Right lobe of liver (tissue), 6 donors: ENCODE measurements around the gene CDC25B. TPM values are rescaled to one million over a fixed set of nuclear protein-coding genes. Genes with fewer than 3 reads are reported as not detected.

Experiments
- ATAC-seq, 4 donors: fragments of 200-7000 bp; cut with Tn5 transposase; one replicate each; pipeline ENCODE4 v1.9.1; 2020; ENCODE audit warnings: mild to moderate bottlenecking in 4 of 4, moderate library complexity in 4 of 4
- DNase-seq, 3 donors: peaks; one replicate each; pipeline ENCODE4 v3.0.0-alpha.2; 2020
- H3K27ac ChIP-seq, 3 donors: fragments of 200-600 bp; one replicate each; pipeline ENCODE4 v1.8.0; 2022
- H3K27me3 ChIP-seq, 2 donors: fragments of 200-600 bp; one replicate each; pipeline ENCODE4 v1.8.0; 2022
- H3K36me3 ChIP-seq, 4 donors: fragments of 200-600 bp; sonication (generic) in 1 of 4; one replicate each; pipeline versions ENCODE4 v1.5.1 to v1.8.0; 2017 to 2022; ENCODE audit warnings: control low read depth in 1 of 4
- H3K4me1 ChIP-seq, 4 donors: fragments of 200-600 bp; sonication (generic) in 1 of 4; one replicate each; pipeline versions ENCODE4 v1.5.1 to v1.8.0; 2017 to 2022; ENCODE audit warnings: control low read depth in 1 of 4
- H3K4me3 ChIP-seq, 3 donors: fragments of 200-600 bp; one replicate each; pipeline ENCODE4 v1.8.0; 2022
- H3K9me3 ChIP-seq, 4 donors: fragments of 200-600 bp; sonication (generic) in 1 of 4; one replicate each; pipeline versions ENCODE4 v1.5.1 to v1.8.0; 2017 to 2022; ENCODE audit warnings: control low read depth in 1 of 4
- POLR2A ChIP-seq: fragments of 450-650 bp; IDR thresholded peaks from one replicate; pipeline ENCODE4 v1.6.1; 2017; ENCODE audit warnings: antibody characterized with exemption, mild to moderate bottlenecking
- WGBS: methylation state at CpG from one replicate; pipeline ENCODE4 v1.1.6; 2018; ENCODE audit warnings: low coverage, low lambda C conversion rate; ENCODE audit not compliant: insufficient coverage; ENCODE audit errors: missing lambda C conversion rate; 5-methylcytosine and 5-hydroxymethylcytosine counted together
- intact Hi-C, 2 donors: fragments of 100-400 bp; cut with DNase I; formaldehyde crosslinking; loops; one replicate each; pipeline versions ENCODE4 v1.11.2 to v1.14.1; 2022
- total RNA-seq, 6 experiments: library from RNA; depleted of rRNA in 2 of 6; stranded (reverse); fragments of >200 nt in 2 of 6; fragmentation: NEBNext Ultra II Directional in 3 of 6; extraction: Animal tissue kit (Norgen Biotek cat#: 25700) in 3 of 6; gene quantifications; one replicate each; pipeline versions ENCODE4 v1.1.0 to v1.2.4, GENCODE V29; 2016 to 2023
- TF ChIP-seq, protein P1 (sequence below), 4 donors: fragments of 200-600 bp in 3 of 4; fragments of 450-650 bp in 1 of 4; IDR thresholded peaks; one replicate each; pipeline versions ENCODE4 v1.5.1 to v1.8.0; 2016 to 2022; ENCODE audit warnings: antibody characterized with exemption in 4 of 4, mild to moderate bottlenecking in 2 of 4
- donor health status: DM: no; HTN: yes; CAD: no.
- donor health status: DM: no; HTN: no; CAD: no.
- donor health status: DM: no; HTN: no; CAD: no.
- donor health status: DM: no; HTN: yes; CAD: no.
- donor health status: DM: no; HTN: yes; CAD: no.

The CDC25B gene
- total RNA-seq, 6 experiments from 2014 or later = 10.9 to 28.7 (median 16.5) TPM

DNA sequence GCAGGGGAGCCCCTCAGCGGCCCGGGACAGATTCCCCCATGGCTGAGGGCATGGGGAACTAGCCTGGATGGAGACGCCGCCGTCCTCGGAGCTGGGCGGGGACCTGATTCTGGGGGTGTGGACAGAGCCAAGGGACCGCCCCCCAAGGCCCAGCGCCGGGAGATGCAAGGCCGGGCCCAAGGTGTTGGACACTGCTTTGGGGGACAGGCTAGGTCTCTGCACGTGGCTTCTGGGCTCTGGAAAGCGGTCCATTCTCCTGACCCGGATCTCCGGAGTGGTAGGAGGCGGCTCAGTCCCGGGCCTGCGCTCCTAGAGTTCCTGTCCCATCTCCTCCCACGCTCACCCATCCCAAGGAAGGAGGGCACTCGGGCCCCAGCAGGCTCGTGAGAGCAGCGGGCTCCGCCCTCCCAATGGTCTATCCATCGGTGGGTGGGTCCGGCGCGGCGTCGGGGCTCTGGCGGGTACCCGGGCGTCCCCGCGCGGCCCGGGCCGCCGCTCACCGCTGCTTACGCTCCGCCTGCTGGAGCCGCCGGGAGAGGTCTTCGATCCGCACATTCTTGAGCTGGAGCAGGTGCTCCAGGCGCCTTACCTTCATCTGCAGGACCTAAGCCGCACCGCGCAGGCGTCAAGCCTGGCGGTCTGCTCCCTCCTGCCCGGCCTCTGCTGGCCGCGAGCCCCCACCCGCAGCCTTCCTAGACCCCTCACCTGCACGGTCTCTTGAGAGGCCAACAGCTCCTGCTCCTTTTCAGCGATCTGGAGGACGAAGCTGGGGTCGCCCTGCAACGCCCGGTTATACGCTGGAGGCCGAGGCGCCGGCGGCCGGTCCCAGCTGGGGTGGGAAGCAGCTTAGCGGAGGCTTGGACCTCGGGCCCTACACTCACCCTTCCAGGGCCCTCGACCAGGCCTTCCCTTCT lies 18.1 kb upstream of the CDC25B start:
- Histone ChIP-seq H3K27ac (no peak overlapping the region), H3K27me3 (no peaks in the 10 kb centered on the region), H3K4me3 (peak overlapping the region; percentile 43 to 54 (median 46)), H3K4me1 (peaks cover 0 to 21% (median 8%) of the 10 kb centered on the region in 4 donors), H3K36me3 (no peaks in the 10 kb centered on the region), H3K9me3 (no peaks in the 10 kb centered on the region)
- ATAC-seq (peak; percentile 52 to 60 (median 54)), DNase-seq (peak in 2 of 3 donors; percentile 72 to 74)
- intact Hi-C loops = loop anchor here in 1 of 2 donors (10.0 kb wide), 1 partner anchor 103 kb away; no protein-coding TSS in a partner anchor
- no peak for TF ChIP-seq POLR2A
- TF ChIP-seq, protein P1, sequence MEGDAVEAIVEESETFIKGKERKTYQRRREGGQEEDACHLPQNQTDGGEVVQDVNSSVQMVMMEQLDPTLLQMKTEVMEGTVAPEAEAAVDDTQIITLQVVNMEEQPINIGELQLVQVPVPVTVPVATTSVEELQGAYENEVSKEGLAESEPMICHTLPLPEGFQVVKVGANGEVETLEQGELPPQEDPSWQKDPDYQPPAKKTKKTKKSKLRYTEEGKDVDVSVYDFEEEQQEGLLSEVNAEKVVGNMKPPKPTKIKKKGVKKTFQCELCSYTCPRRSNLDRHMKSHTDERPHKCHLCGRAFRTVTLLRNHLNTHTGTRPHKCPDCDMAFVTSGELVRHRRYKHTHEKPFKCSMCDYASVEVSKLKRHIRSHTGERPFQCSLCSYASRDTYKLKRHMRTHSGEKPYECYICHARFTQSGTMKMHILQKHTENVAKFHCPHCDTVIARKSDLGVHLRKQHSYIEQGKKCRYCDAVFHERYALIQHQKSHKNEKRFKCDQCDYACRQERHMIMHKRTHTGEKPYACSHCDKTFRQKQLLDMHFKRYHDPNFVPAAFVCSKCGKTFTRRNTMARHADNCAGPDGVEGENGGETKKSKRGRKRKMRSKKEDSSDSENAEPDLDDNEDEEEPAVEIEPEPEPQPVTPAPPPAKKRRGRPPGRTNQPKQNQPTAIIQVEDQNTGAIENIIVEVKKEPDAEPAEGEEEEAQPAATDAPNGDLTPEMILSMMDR (IDR thresholded peaks at IDR 0.05) = no peak
- 9% methylated on average over 15 of the region's 70 CpGs for WGBS

GRCh38 chr20:3778976-3779375 lies 17.1 kb upstream of the CDC25B start:
- 30% methylated on average over 9 of the region's 18 CpGs for WGBS
- H3K27ac ChIP-seq = no peak overlapping the region
- H3K36me3 ChIP-seq = no peaks in the 10 kb centered on the region
- peaks cover 0 to 21% (median 8%) of the 10 kb centered on the region in 4 donors for H3K4me1 ChIP-seq
- H3K4me3 ChIP-seq = no peak overlapping the region
- H3K27me3 ChIP-seq = no peaks in the 10 kb centered on the region
- intact Hi-C loops = loop anchor here in 1 of 2 donors (10.0 kb wide), 1 partner anchor 104 kb away; no protein-coding TSS in a partner anchor
- TF ChIP-seq POLR2A = no peak
- TF ChIP-seq, protein P1 (IDR thresholded peaks at IDR 0.05) = no peak
- H3K9me3 ChIP-seq = no peaks in the 10 kb centered on the region
- no peak for DNase-seq
- ATAC-seq = no peak

GRCh38 chr20:3781153-3781910 lies 14.8 kb upstream of the CDC25B start, which contains the start of gene SPEF1:
SPEF1 (minus strand) TSS chr20:3781448; CDS start chr20:3781287, 161 bp downstream.
- DNase-seq (peak; percentile 71 to 87 (median 75)), ATAC-seq (peak; percentile 85 to 91 (median 88))
- H3K27me3 ChIP-seq = no peaks in the 10 kb centered on the region
- intact Hi-C loops = no loop called here
- peaks cover 0 to 34% (median 11%) of the 10 kb centered on the region in 4 donors for H3K4me1 ChIP-seq
- H3K36me3 ChIP-seq = no peaks in the 10 kb centered on the region
- 7% methylated on average over 9 of the region's 28 CpGs for WGBS
- H3K27ac ChIP-seq = no peak within 1 kb of the TSS
- no peak for TF ChIP-seq POLR2A
- TF ChIP-seq, protein P1 (IDR thresholded peaks at IDR 0.05) = peak; percentile 38 to 47 (median 44)
- peak within 1 kb of the TSS; percentile 4 to 47 (median 34) for H3K4me3 ChIP-seq
- H3K9me3 ChIP-seq = no peaks in the 10 kb centered on the region

GRCh38 chr20:3782597-3782996 lies 13.5 kb upstream of the CDC25B start:
- 86% methylated on average over 5 of the region's 6 CpGs for WGBS
- Histone ChIP-seq H3K36me3 (no peaks in the 10 kb centered on the region), H3K27ac (no peak overlapping the region), H3K9me3 (no peaks in the 10 kb centered on the region), H3K4me1 (peaks cover 0 to 31% (median 13%) of the 10 kb centered on the region in 4 donors), H3K4me3 (no peak overlapping the region), H3K27me3 (no peaks in the 10 kb centered on the region)
- ATAC-seq (no peak), DNase-seq (no peak)
- no peak for TF ChIP-seq POLR2A
- TF ChIP-seq, protein P1 (IDR thresholded peaks at IDR 0.05) = no peak
- intact Hi-C loops = no loop called here
